Rectal smooth muscle tissue (tissue), 1 donor: ENCODE data around the gene KLHL6.

ENCODE experiments used
- H3K27ac ChIP-seq: one replicate; pipeline ENCODE4 v1.7.0; 2013; ENCODE audit warnings: low read depth, low read length, inconsistent platforms
- H3K27me3 ChIP-seq: one replicate; pipeline ENCODE4 v1.7.0; 2013; ENCODE audit warnings: low read length; ENCODE audit not compliant: control insufficient read depth, insufficient read depth
- H3K36me3 ChIP-seq: one replicate; pipeline ENCODE4 v1.7.0; 2013; ENCODE audit warnings: low read length; ENCODE audit not compliant: control insufficient read depth, insufficient read depth
- H3K4me1 ChIP-seq: one replicate; pipeline ENCODE4 v1.7.0; 2013; ENCODE audit warnings: low read length; ENCODE audit not compliant: control insufficient read depth, insufficient read depth
- H3K4me3 ChIP-seq: one replicate; pipeline ENCODE4 v1.7.0; 2013; ENCODE audit warnings: low read length
- H3K9ac ChIP-seq: one replicate; pipeline ENCODE4 v1.7.0; 2013; ENCODE audit warnings: low read length

KLHL6 gene

DNA sequence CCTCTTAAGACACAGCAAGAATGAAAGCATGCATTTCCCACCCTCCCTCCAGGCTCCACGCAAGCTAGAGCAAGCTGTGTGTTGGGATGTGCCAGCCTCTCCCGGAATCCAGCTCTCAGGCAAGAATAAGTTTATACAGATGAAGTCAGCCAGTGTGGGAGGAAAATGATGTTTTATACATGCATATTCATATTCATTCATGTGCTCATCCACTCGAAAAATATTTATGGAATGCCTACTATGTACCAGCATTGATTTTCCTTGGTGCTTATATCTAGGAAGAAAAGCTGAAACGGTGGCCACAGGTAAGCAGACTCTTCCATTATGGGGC lies 62.7 kb downstream of the KLHL6 start:
- Histone ChIP-seq H3K4me1 (no peaks in the 10 kb centered on the region), H3K4me3 (no peak overlapping the region), H3K27ac (no peak overlapping the region), H3K9ac (no peak overlapping the region), H3K36me3 (no peaks in the 10 kb centered on the region), H3K27me3 (no peaks in the 10 kb centered on the region)

DNA sequence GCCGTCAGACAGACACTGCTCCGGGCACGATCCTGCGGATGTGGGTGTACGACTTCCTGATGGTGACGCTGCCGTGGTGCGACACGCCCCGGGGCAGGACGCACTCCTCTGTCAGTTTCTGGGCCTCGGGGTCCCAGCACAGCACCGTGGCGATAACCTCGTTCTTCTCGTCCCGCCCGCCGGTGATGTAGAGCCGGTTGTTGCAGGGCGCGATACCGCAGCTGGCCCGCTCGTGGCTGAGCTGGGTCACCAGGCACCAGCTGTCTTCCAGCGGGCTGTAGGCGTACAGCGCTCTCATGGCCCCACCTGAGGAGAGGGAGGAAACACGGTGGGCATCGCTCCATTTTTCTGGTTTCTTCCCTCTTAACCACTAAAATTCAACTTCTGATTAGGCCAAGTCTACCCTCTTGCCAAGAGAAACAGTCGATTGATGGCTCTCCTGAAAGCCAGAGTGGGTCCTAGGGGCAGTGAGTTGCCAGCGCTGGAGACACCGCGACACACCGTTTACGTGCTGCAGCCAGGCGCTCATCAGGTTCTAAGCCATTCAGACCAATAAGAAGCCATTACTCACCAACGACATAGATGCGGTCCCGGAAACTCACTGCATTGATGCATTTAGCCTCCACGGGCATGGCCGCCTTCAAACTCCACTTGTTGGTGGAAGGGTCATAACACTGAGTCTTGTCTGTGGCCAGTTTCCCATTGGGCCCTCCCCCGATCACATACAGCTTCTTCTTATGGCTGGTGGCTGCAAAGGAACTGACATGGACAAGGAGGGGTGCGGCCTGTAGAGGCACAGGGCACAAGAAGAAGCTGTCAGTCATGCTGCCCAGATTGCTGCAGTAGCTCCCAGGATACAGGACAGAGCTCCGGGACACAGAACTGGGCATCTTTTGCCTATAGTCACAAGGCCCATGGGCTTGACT lies 63.3 kb downstream of the KLHL6 start:
- Histone ChIP-seq H3K27me3 (no peaks in the 10 kb centered on the region), H3K36me3 (no peaks in the 10 kb centered on the region), H3K4me3 (no peak overlapping the region), H3K9ac (no peak overlapping the region), H3K4me1 (no peaks in the 10 kb centered on the region), H3K27ac (no peak overlapping the region)

DNA sequence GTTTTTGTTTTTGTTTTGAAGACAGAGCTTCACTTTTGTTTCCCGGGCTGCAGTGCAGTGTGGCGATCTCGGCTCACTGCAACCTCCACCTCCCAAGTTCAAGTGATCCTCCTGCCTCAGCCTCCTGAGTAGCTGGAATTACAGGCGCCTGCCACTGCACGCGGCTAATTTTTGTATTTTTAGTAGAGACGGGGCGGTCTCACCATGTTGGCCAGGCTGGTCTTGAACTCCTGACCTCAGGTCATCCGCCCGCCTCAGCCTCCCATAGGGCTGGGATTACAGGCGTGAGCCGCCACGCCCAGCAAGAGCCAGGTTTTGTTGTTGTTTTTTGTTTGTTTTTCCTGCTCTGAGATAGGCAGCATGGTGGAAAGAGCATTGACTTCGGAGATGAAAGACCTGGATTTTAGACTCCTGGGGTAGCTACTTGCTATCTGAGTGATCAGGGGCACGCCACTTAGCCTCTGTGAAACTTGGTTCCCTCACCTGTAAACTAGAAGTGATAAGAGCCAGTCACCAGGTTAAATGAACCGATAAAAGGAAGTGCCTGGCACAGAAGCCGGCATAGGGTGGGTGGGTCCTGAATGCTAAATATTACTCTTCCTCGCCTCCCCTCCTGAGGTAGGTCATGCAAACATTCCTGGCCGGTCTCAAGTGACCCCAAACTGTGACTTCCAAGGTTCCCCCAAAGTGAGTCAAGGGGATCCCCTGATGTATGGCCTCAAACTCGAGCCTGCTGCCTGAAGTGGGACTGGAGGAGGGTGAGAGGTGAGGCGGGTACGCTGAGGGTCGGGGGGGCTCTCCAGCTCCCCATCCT lies 64.2 kb downstream of the KLHL6 start:
- no peaks in the 10 kb centered on the region for H3K4me1 ChIP-seq
- H3K27me3 ChIP-seq, result no peaks in the 10 kb centered on the region
- no peak overlapping the region for H3K4me3 ChIP-seq
- H3K27ac ChIP-seq, result no peak overlapping the region
- H3K9ac ChIP-seq, result no peak overlapping the region
- no peaks in the 10 kb centered on the region for H3K36me3 ChIP-seq

DNA sequence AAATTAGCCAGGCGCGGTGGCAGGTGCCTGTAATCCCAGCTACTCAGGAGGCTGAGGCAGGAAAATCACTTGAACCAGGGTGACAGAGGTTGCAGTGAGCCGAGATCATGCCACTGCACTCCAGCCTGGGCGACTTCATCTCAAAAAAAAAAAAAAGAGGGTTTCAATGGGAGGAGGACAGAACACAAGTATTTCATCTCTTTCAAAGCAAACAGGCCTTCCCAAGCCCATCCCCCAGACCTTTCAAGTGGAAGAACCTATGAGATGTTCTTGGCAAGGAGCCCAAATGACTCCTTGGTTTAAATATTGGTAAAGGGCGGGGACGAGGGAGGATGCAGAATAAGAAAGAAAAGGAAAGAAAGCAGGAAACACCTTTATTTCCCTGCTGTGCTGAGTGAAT lies 64.9 kb downstream of the KLHL6 start:
- Histone ChIP-seq H3K27ac (no peak overlapping the region), H3K9ac (no peak overlapping the region), H3K4me1 (no peaks in the 10 kb centered on the region), H3K4me3 (no peak overlapping the region), H3K27me3 (no peaks in the 10 kb centered on the region), H3K36me3 (no peaks in the 10 kb centered on the region)

DNA sequence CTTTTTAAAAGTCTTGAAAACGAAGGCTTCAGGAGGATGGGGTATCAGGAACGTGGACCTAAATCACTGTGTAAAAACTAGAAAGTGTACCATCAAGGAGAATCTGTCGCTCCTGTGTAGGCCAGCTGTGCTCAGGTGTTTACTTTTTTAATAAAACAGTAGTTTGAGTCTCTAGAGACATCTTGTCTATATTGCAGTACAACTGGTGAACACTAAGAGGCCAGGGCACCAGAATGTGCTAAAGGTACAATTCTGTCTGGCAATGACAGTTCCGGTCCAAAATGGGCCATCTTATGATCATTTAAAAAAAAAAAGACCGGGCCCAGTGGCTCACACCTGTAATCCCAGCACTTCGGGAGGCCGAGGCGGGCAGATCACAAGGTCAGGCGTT lies 65.3 kb downstream of the KLHL6 start:
- H3K4me3 ChIP-seq, result no peak overlapping the region
- H3K4me1 ChIP-seq, result no peaks in the 10 kb centered on the region
- no peak overlapping the region for H3K9ac ChIP-seq
- H3K27ac ChIP-seq, result no peak overlapping the region
- H3K27me3 ChIP-seq, result no peaks in the 10 kb centered on the region
- no peaks in the 10 kb centered on the region for H3K36me3 ChIP-seq

DNA sequence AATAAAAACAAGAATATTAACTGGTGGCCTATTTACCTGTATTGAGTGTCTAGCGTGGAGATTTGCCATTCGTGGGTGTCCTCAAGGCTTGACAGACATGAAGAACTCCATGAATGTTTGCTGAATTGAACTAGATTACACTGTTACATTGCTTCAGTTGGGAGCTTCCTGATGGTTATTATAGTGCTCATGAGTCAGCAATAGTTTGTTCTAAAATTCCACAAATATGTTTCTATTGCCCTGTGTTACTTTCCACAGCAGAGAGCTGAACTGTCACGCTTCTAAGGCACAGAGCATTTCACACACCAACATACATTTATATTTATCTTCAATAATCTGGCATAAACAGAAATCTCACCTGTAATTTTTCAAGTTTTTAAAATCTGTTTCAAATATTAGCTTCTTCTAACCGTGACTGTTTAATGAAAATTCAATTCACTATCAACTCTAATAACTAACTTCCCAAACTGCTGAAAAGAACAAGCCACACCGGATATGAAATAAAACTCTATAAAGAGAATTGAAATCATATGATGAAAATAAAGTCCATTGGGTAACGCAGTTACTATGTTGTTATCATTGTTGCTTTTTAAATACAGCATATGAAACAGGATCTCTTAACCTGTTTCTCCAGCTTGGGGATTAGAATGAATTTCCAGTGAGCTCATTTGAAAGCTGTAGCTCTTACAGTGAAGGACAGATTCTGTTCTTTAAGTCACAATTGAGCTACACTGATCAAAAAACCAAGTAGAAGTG lies 65.9 kb downstream of the KLHL6 start:
- Histone ChIP-seq H3K36me3 (no peaks in the 10 kb centered on the region), H3K27ac (no peak overlapping the region), H3K4me1 (no peaks in the 10 kb centered on the region), H3K9ac (no peak overlapping the region), H3K4me3 (no peak overlapping the region), H3K27me3 (no peaks in the 10 kb centered on the region)

DNA sequence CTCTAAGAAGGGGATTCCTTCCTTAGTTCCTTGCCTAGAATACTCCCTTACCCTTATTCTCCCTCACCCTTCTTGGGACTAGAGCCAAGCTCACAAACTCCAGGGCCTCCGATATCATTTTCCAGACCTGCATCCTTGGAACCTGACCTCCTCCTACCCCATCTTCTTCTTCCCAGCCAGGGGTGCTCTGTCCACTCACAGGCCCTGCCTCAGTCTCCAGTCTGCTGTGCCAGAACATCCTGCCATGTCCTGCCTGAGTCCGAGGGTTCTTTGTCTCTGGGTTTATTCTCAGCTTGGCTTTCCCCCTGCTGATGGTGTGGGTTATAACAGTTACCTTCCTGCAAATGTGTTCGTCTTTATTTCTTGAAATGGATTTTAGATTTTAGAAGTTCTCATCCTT lies 67.2 kb downstream of the KLHL6 start:
- no peaks in the 10 kb centered on the region for H3K4me1 ChIP-seq
- H3K9ac ChIP-seq, result no peak overlapping the region
- no peaks in the 10 kb centered on the region for H3K36me3 ChIP-seq
- H3K27ac ChIP-seq, result no peak overlapping the region
- H3K27me3 ChIP-seq, result no peaks in the 10 kb centered on the region
- H3K4me3 ChIP-seq, result no peak overlapping the region

DNA sequence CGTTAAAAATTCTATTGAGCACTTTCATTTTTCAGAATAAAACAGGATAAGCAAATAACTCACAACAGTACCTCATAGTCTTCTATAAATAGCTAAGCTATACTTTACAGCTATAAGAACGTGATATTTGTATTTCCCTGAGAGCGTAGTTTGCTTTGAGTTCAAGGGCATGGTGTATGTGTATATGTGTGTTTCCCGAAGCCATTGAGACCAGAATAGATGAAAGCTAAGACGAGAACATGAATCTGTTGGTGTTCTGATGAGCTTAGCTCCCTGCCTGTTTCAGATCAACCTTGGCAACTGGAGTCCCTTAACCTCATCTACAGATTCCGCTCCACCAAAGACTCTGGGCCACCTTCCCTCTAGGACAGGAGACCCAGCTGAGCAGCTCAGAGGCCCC lies 67.6 kb downstream of the KLHL6 start:
- Histone ChIP-seq H3K27me3 (no peaks in the 10 kb centered on the region), H3K27ac (no peak overlapping the region), H3K4me1 (no peaks in the 10 kb centered on the region), H3K9ac (no peak overlapping the region), H3K4me3 (no peak overlapping the region), H3K36me3 (no peaks in the 10 kb centered on the region)

DNA sequence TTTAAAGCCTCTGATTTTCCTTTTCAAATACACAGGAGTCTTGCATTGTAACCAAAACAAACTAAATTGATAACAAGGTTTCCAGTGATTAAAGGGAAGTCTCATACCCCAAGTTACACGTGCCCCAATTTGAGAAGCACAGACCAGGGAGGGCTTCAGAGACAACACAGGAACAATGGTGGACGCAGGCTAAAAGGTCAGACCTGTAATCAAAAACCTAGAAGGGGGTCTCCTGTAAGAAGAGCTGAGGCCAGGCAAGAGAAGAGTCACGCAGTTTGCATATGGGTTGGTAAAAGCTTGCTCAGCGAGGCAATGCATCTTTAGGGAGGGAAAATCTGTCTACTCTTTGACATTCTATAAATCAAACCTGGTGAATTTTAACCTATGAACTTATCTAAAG lies 68.5 kb downstream of the KLHL6 start:
- Histone ChIP-seq H3K4me1 (no peaks in the 10 kb centered on the region), H3K9ac (no peak overlapping the region), H3K36me3 (no peaks in the 10 kb centered on the region), H3K27me3 (no peaks in the 10 kb centered on the region), H3K27ac (no peak overlapping the region), H3K4me3 (no peak overlapping the region)

DNA sequence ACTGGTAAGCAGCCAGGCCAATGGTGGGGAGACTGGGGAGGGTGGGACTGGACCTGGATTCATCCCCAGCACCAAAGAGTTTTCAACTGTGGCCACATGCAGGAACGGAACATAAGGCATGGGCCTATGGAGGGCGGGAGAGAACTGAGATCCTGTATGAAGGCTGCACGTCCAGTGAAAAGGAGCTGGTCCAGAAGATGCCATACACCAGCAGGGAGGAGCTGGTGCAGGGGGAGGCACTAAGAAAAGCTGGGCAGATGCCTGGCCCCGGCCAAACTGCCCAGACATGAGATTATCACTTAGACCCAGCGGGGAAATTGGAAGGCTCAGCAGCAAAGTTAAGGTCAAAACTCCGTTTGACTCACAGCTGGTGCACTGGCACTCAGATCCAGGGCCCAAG lies 69.0 kb downstream of the KLHL6 start:
- Histone ChIP-seq H3K9ac (no peak overlapping the region), H3K4me1 (no peaks in the 10 kb centered on the region), H3K27me3 (no peaks in the 10 kb centered on the region), H3K27ac (no peak overlapping the region), H3K36me3 (no peaks in the 10 kb centered on the region), H3K4me3 (no peak overlapping the region)

DNA sequence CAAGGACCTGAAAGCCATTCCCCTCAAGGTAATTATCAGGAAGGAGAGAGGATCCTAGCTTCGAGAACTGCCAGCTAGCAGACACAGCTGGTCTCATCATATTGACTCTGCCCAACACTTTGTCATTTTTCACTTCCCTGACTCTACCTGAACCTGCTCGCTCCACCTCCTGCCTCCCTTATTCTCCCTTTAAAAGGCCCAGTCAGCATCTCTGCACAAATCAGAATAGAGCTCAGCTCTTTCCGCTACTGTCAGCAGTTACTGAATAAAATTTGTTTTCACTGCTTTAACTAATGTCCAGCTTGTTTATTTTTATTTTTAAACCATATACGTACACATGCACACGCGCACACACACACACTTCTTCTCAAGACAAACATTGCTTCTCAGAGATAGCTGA lies 69.9 kb downstream of the KLHL6 start:
- H3K9ac ChIP-seq, result no peak overlapping the region
- no peaks in the 10 kb centered on the region for H3K27me3 ChIP-seq
- no peak overlapping the region for H3K4me3 ChIP-seq
- no peak overlapping the region for H3K27ac ChIP-seq
- no peaks in the 10 kb centered on the region for H3K4me1 ChIP-seq
- H3K36me3 ChIP-seq, result no peaks in the 10 kb centered on the region

DNA sequence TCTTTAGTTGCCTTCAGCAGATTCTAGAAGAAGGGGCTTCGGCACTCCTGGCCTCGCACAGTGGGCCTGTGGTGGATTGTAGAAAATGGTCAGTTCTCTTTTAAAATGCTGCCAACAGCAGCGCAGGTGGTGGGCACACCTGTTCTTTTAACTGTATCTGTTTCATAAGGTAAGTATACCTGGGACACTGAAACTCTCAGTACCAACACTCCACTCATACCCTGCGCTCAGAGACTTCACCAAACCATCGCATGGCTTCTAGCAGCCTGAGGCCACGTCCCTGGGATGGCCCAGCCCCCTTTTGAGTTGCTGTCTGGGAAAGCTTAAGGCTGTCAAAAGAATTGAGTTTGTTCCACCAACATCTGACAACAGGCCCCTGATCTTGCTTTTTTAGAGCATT lies 70.4 kb downstream of the KLHL6 start:
- H3K27ac ChIP-seq, result no peak overlapping the region
- no peak overlapping the region for H3K4me3 ChIP-seq
- H3K4me1 ChIP-seq, result no peaks in the 10 kb centered on the region
- H3K36me3 ChIP-seq, result no peaks in the 10 kb centered on the region
- no peaks in the 10 kb centered on the region for H3K27me3 ChIP-seq
- H3K9ac ChIP-seq, result no peak overlapping the region
